LNCAP (cell line): Measurements from ENCODE around the gene ERI3.

ENCODE experiments used
- CTCF ChIP-seq: fragments of 450-650 bp; IDR thresholded peaks from 2 replicates; pipeline ENCODE4 v1.5.1; 2017; ENCODE audit warnings: mild to moderate bottlenecking

Gene ERI3

GRCh38 chr1:44243782-44244495 lies 111.1 kb downstream of the ERI3 start:
- no peak for TF ChIP-seq CTCF

- TF ChIP-seq CTCF: no peak
Observed at GRCh38 chr1:44242746-44243145, 112.3 kb downstream of the ERI3 start.

GRCh38 chr1:44240802-44241671 lies 114.0 kb downstream of the ERI3 start:
- TF ChIP-seq CTCF: no peak

- no peak for TF ChIP-seq CTCF
Observed at GRCh38 chr1:44239961-44240371, 115.1 kb downstream of the ERI3 start.

GRCh38 chr1:44239331-44239960 lies 115.6 kb downstream of the ERI3 start:
- no peak for TF ChIP-seq CTCF

- no peak for TF ChIP-seq CTCF
Observed at GRCh38 chr1:44238660-44239059, 116.4 kb downstream of the ERI3 start.

- no peak for TF ChIP-seq CTCF
Observed at GRCh38 chr1:44237721-44238457, 117.2 kb downstream of the ERI3 start.
